ENCODE results near the gene GJC1. TPM values are rescaled to one million over a fixed set of nuclear protein-coding genes. Genes with fewer than 3 reads are reported as not detected.

The GJC1 gene
- total RNA-seq, 1 experiment from 2014 or later, result 119 TPM

GRCh38 chr17:44837196-44837595 is 7.1 kb upstream of the GJC1 start:
- Mint-ChIP-seq H3K4me1 (peaks cover 7 to 12% of the 10 kb centered on the region in 2 experiments), H3K9me3 (no peaks in the 10 kb centered on the region), H3K27ac (no peak overlapping the region; a peak in 1 of 7 replicates), H3K27me3 (ENCODE audit: low read depth) (peaks cover 4% of the 10 kb centered on the region), H3K4me3 (no peak overlapping the region), H3K36me3 (ENCODE audit: insufficient read depth in 1 of 3, low read depth in 3 of 3) (no peaks in the 10 kb centered on the region; a peak in 1 of 7 replicates)
- H3K23me2 ChIP-seq (ENCODE audit: insufficient read length, low read depth, low read length, poor library complexity, severe bottlenecking), result no peaks in the 10 kb centered on the region
- H3K79me2 ChIP-seq (ENCODE audit: insufficient read depth, low read length), result no peaks in the 10 kb centered on the region
- no peak overlapping the region for H4K5ac ChIP-seq (ENCODE audit: insufficient read length, low read depth, low read length)
- H3K9ac ChIP-seq (ENCODE audit: extremely low read depth, insufficient read length, low read length), result no peak overlapping the region
- no peak overlapping the region for H2BK120ac ChIP-seq (ENCODE audit: low read depth, low read length, poor library complexity, severe bottlenecking)
- no peak overlapping the region for H2BK20ac ChIP-seq (ENCODE audit: low read depth, low read length, poor library complexity, severe bottlenecking)
- no CpG with 5 or more reads among the region's 2 CpGs for WGBS (ENCODE audit: extremely low coverage, insufficient read length, low lambda C conversion rate)
- H3K4me2 ChIP-seq (ENCODE audit: insufficient read depth, insufficient read length, low read length), result no peak overlapping the region
- H2AK5ac ChIP-seq (ENCODE audit: insufficient read length, low read length), result no peak overlapping the region
- H3K27me3 ChIP-seq (ENCODE audit: insufficient read depth, low read length), result no peaks in the 10 kb centered on the region
- no peaks in the 10 kb centered on the region for H3K79me1 ChIP-seq (ENCODE audit: insufficient read depth, low read depth, low read length, poor library complexity, severe bottlenecking)
- H3K4ac ChIP-seq (ENCODE audit: low read depth, low read length), result no peak overlapping the region
- H2BK5ac ChIP-seq (ENCODE audit: insufficient read length, low read length), result no peak overlapping the region
- no peak overlapping the region for H2BK15ac ChIP-seq (ENCODE audit: low read depth, low read length)
- no peak overlapping the region for H3T11ph ChIP-seq (ENCODE audit: low read length)
- H4K20me1 ChIP-seq (ENCODE audit: control insufficient read depth, insufficient read depth, insufficient read length), result no peaks in the 10 kb centered on the region
- H3K27ac ChIP-seq (ENCODE audit: insufficient read length, low read depth, low read length), result no peak overlapping the region
- peaks cover 3% of the 10 kb centered on the region; the same call in 1 of the 2 replicates for H3K4me1 ChIP-seq (ENCODE audit: insufficient read depth, low read length)
- no peak for TF ChIP-seq CTCF (conservative IDR thresholded peaks at IDR 0.05)
- H2BK12ac ChIP-seq (ENCODE audit: insufficient read length, low read depth, low read length), result no peak overlapping the region
- no peak overlapping the region for H3K18ac ChIP-seq (ENCODE audit: insufficient read length, low read depth, low read length)
- H3K9me3 ChIP-seq (ENCODE audit: control insufficient read depth, low read depth, low read length), result no peaks in the 10 kb centered on the region
- H3K56ac ChIP-seq (ENCODE audit: insufficient read length, low read depth, low read length), result no peak overlapping the region
- H3K14ac ChIP-seq (ENCODE audit: insufficient read depth, low read length), result no peak overlapping the region
- no peak overlapping the region for H4K8ac ChIP-seq (replicated peaks; ENCODE audit: insufficient read length, low read depth, low read length)
- no peak overlapping the region for H3K23ac ChIP-seq (ENCODE audit: insufficient read length, low read depth, low read length)
- no peak overlapping the region for H4K91ac ChIP-seq (ENCODE audit: insufficient read length, low read depth, low read length)
- no peak overlapping the region for H2AFZ ChIP-seq (ENCODE audit: low read length)
- DNase-seq, result no peak
